ENCODE measurements around the gene SFRP4. TPM values are rescaled to one million over a fixed set of nuclear protein-coding genes. Genes with fewer than 3 reads are reported as not detected.

Gene SFRP4
- total RNA-seq, 1 experiment from 2014 or later, result 0.12 TPM

Other genes with a start within 250 kb of the SFRP4 start
- not detected in 2 replicates for gene GPR141, start 233.1 kb downstream of the SFRP4 start, total RNA-seq (2014; rRNA removed; shearing (Covaris generic))
- gene NME8, start 68.2 kb downstream of the SFRP4 start, total RNA-seq (2014; rRNA removed; shearing (Covaris generic)), result not detected in 2 replicates
- 31.6 and 35.1 TPM in 2 replicates for gene EPDR1, start 3.8 kb upstream of the SFRP4 start, total RNA-seq (2014; rRNA removed; shearing (Covaris generic))